ENCODE results near the gene DMAC2.
"Not testable (repeated sequence)": the region's sequence is repeated elsewhere in the genome, so short reads cannot be mapped to it uniquely, and the experiment has no call there.

DNA sequence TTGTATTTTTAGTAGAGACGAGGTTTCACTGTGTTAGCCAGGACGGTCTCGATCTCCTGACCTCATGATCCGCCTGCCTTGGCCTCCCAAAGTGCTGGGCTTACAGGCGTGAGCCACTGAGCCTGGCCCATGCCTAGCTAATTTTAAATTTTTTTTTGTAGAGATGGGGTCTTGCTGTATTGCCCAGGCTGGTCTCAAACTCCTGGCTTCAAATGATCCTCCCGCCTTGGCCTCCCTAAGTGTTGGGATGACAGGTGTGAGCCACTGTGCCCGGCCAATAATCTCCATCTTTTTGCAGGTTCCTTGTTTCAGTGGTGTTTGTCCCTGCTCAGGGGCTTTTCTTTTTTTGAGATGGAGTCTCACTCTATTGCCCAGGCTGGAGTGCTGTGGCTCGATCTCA lies 58.2 kb downstream of the DMAC2 start:
- TF ChIP-seq, protein P1, sequence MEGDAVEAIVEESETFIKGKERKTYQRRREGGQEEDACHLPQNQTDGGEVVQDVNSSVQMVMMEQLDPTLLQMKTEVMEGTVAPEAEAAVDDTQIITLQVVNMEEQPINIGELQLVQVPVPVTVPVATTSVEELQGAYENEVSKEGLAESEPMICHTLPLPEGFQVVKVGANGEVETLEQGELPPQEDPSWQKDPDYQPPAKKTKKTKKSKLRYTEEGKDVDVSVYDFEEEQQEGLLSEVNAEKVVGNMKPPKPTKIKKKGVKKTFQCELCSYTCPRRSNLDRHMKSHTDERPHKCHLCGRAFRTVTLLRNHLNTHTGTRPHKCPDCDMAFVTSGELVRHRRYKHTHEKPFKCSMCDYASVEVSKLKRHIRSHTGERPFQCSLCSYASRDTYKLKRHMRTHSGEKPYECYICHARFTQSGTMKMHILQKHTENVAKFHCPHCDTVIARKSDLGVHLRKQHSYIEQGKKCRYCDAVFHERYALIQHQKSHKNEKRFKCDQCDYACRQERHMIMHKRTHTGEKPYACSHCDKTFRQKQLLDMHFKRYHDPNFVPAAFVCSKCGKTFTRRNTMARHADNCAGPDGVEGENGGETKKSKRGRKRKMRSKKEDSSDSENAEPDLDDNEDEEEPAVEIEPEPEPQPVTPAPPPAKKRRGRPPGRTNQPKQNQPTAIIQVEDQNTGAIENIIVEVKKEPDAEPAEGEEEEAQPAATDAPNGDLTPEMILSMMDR (IDR thresholded peaks at IDR 0.05) = not testable (repeated sequence)
- TF ChIP-seq POLR2A (IDR thresholded peaks at IDR 0.05) = not testable (repeated sequence)
